ELF-1 (cell line): ENCODE results near the gene WNT7B.

Experiments used
- DNase-seq: peaks from one replicate; pipeline ENCODE4 v3.0.0-alpha.2; 2016; ENCODE audit warnings: low read depth, low spot score

WNT7B gene

GRCh38 chr22:45977003-45977411 lies at the start of gene WNT7B:
WNT7B (minus strand) TSS chr22:45977162; CDS start chr22:45976754, 408 bp downstream.
- DNase-seq = no peak

GRCh38 chr22:46025973-46026898 lies 49.3 kb upstream of the WNT7B start:
- no peak for DNase-seq

GRCh38 chr22:46025225-46025972 lies 48.4 kb upstream of the WNT7B start:
- no peak for DNase-seq

GRCh38 chr22:46024136-46024840 lies 47.3 kb upstream of the WNT7B start:
- no peak for DNase-seq

GRCh38 chr22:46023558-46023981 lies 46.6 kb upstream of the WNT7B start:
- DNase-seq = no peak

- no peak for DNase-seq
Observed at GRCh38 chr22:46022881-46023512, 46.0 kb upstream of the WNT7B start.

GRCh38 chr22:46021577-46021976 lies 44.6 kb upstream of the WNT7B start:
- DNase-seq = no peak

GRCh38 chr22:46019351-46019750 lies 42.4 kb upstream of the WNT7B start:
- DNase-seq = no peak

GRCh38 chr22:46018859-46019258 lies 41.9 kb upstream of the WNT7B start:
- no peak for DNase-seq

GRCh38 chr22:46017166-46017565 lies 40.2 kb upstream of the WNT7B start:
- no peak for DNase-seq

GRCh38 chr22:46013460-46014416 lies 36.8 kb upstream of the WNT7B start:
- DNase-seq = peak; percentile 95

- DNase-seq = no peak
Observed at GRCh38 chr22:46012881-46013281, 35.9 kb upstream of the WNT7B start.

- DNase-seq = no peak
Observed at GRCh38 chr22:46012182-46012880, 35.4 kb upstream of the WNT7B start.

- DNase-seq = no peak
Observed at GRCh38 chr22:46011627-46012181, 34.7 kb upstream of the WNT7B start.

GRCh38 chr22:46010951-46011626 lies 34.1 kb upstream of the WNT7B start:
- DNase-seq = no peak

GRCh38 chr22:46010207-46010867 lies 33.4 kb upstream of the WNT7B start:
- DNase-seq = no peak

- no peak for DNase-seq
Observed at GRCh38 chr22:46009730-46010129, 32.8 kb upstream of the WNT7B start.
